ENCODE data around the gene SCUBE2.
"Not testable (repeated sequence)": the region's sequence is repeated elsewhere in the genome, so short reads cannot be mapped to it uniquely, and the experiment has no call there.

Gene SCUBE2

GRCh38 chr11:9121469-9121796 lies 30.0 kb upstream of the SCUBE2 start:
- Mint-ChIP-seq H3K9me3 (no peaks in the 10 kb centered on the region), H3K36me3 (ENCODE audit: low read depth) (no peaks in the 10 kb centered on the region), H3K27ac (no peak overlapping the region), H3K4me3 (no peak overlapping the region), H3K27me3 (no peaks in the 10 kb centered on the region), H3K4me1 (ENCODE audit: low read depth) (peaks cover 3% of the 10 kb centered on the region)

DNA sequence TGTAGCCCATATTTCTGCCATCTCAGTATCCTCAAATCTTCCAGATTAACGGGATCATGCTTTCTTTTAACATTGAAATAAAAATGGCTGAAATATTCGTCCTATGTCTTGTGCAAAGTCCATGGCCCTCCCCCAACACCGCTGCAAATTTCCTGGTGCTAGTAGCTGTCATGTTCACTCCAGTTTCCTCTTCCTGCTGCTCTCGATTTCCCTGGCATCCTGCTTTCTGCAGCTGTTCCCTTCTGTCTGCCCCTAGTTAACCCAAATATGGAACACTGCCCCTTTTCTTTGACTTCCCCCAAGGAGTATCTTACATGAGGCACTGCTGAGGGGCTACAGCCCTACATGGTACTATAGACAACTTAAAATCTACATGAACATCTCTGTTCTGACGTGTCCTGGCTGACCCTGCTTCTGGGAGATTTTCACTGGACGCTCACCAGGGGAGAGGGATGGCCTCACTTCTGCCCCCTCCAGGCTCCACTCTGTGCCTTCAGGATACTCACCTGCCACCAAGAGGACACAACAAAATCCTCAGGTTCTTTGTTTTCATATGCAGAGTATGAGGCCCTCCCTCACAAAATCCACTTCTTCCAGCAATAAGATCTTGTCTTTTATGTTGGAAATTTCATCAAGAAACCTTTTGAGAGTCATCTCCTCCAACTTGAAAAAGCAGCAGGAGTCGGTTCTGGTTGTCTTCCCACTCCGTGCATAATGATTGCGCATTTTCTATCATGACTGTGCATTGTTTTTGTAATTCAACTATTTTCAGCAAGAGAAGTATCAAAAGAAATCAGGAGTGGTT lies 29.5 kb upstream of the SCUBE2 start:
- Mint-ChIP-seq H3K36me3 (ENCODE audit: low read depth) (no peaks in the 10 kb centered on the region), H3K9me3 (no peaks in the 10 kb centered on the region), H3K27me3 (no peaks in the 10 kb centered on the region), H3K4me3 (no peak overlapping the region), H3K4me1 (ENCODE audit: low read depth) (peaks cover 3% of the 10 kb centered on the region), H3K27ac (no peak overlapping the region)

- Mint-ChIP-seq H3K9me3 (no peaks in the 10 kb centered on the region), H3K27ac (no peak overlapping the region), H3K4me1 (ENCODE audit: low read depth) (peaks cover 3% of the 10 kb centered on the region), H3K27me3 (no peaks in the 10 kb centered on the region), H3K36me3 (ENCODE audit: low read depth) (peaks cover 2% of the 10 kb centered on the region), H3K4me3 (no peak overlapping the region)
Measured at GRCh38 chr11:9118277-9118676, 26.9 kb upstream of the SCUBE2 start.

- Mint-ChIP-seq H3K36me3 (ENCODE audit: low read depth) (peaks cover 12% of the 10 kb centered on the region), H3K27me3 (peaks cover 6% of the 10 kb centered on the region), H3K27ac (no peak overlapping the region), H3K9me3 (peaks cover 13% of the 10 kb centered on the region), H3K4me1 (ENCODE audit: low read depth) (no peaks in the 10 kb centered on the region), H3K4me3 (no peak overlapping the region)
Measured at GRCh38 chr11:9112075-9112474, 20.7 kb upstream of the SCUBE2 start.

GRCh38 chr11:9109858-9110731 lies 18.7 kb upstream of the SCUBE2 start:
- Mint-ChIP-seq H3K27ac (no peak overlapping the region), H3K36me3 (ENCODE audit: low read depth) (peaks cover 12% of the 10 kb centered on the region), H3K27me3 (peaks cover 10% of the 10 kb centered on the region), H3K9me3 (peaks cover 13% of the 10 kb centered on the region), H3K4me3 (no peak overlapping the region), H3K4me1 (ENCODE audit: low read depth) (no peaks in the 10 kb centered on the region)

DNA sequence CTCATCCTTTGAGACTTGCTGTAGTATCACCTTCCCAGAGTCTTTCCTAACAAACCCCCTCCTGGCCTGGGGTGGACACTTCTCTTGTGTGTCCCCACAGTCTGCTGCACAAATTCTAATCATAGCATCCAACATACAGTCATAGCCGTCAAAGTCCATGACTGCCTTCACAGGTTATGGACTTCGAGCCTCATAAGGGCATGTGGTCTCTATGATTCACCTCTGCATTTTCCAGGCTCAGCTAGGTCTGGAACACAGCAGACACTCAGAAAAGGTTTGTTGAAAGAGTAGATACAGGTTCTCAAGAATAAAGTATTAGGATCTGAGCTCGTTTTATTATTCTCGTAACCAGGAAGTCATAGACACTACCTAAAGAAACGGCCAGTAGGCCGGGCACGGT lies 13.2 kb upstream of the SCUBE2 start:
- no peaks in the 10 kb centered on the region for H3K9me3 Mint-ChIP-seq
- H3K27ac Mint-ChIP-seq, result no peak overlapping the region
- no peak overlapping the region for H3K4me3 Mint-ChIP-seq
- H3K4me1 Mint-ChIP-seq (ENCODE audit: low read depth), result no peaks in the 10 kb centered on the region
- peaks cover 11% of the 10 kb centered on the region for H3K27me3 Mint-ChIP-seq
- H3K36me3 Mint-ChIP-seq (ENCODE audit: low read depth), result no peaks in the 10 kb centered on the region

DNA sequence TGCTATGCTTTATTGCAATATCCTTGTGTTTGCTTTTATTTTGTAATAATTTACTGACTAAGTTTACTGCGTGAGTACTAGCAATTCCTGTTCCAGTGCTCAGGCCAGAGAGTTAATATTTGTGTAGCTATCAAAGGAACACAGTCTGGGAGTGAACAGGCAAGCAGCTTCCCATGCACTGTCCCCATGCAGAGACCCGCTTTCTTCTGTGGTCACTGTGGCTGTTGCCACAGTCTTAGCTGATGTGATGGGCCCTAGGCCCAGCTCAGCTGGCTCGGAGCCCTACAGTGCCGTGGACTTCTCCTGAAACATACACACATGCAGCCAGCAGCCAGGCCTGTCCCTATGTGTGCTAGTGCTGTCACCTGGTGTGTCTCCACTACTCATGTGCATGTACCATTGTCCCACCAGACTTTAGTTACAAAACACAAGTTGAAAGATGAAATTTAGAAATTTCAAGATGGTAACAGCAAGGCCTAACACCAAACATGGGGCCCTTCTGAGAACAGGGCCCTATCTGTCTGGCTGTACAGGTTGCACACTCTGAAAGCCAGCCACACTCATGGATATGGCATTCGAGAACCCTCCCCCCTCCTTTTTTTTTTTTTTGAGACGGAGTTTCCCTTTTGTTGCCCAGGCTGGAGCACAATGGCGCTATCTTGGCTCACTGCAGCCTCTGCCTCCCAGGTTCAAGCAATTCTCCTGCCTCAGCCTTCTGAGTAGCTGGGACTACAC lies 12.3 kb upstream of the SCUBE2 start:
- H3K27ac Mint-ChIP-seq, result no peak overlapping the region
- H3K4me3 Mint-ChIP-seq, result no peak overlapping the region
- no peaks in the 10 kb centered on the region for H3K36me3 Mint-ChIP-seq (ENCODE audit: low read depth)
- H3K27me3 Mint-ChIP-seq, result peaks cover 15% of the 10 kb centered on the region
- no peaks in the 10 kb centered on the region for H3K9me3 Mint-ChIP-seq
- no peaks in the 10 kb centered on the region for H3K4me1 Mint-ChIP-seq (ENCODE audit: low read depth)

- H3K27me3 Mint-ChIP-seq, result peaks cover 17% of the 10 kb centered on the region
- H3K4me1 Mint-ChIP-seq (ENCODE audit: low read depth), result no peaks in the 10 kb centered on the region
- H3K4me3 Mint-ChIP-seq, result no peak overlapping the region
- no peaks in the 10 kb centered on the region for H3K9me3 Mint-ChIP-seq
- no peak overlapping the region for H3K27ac Mint-ChIP-seq
- H3K36me3 Mint-ChIP-seq (ENCODE audit: low read depth), result no peaks in the 10 kb centered on the region
Measured at GRCh38 chr11:9099617-9100016, 8.2 kb upstream of the SCUBE2 start.

DNA sequence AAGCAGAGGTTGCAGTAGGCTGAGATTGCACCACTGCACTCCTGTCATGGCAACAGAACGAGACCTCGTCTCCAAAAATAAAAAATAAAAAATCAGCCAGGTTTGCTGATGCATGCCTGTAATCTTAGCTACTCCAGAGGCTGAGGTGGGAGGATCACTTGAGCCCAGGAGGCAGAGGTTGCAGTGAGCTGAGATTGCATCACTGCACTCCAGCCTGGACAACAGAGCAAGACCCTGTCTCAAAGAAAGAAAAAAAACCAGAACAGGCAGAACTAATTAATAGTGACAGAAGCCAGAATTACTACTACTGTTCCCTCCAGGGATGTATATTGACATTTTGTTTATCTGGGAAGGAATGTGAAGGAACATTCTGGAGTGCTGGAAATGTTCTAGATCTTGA lies 7.1 kb upstream of the SCUBE2 start:
- not testable (repeated sequence) for H3K4me3 Mint-ChIP-seq; H3K36me3 Mint-ChIP-seq (ENCODE audit: low read depth); H3K4me1 Mint-ChIP-seq (ENCODE audit: low read depth); H3K9me3 Mint-ChIP-seq; H3K27ac Mint-ChIP-seq
- H3K27me3 Mint-ChIP-seq, result peaks cover 21% of the 10 kb centered on the region

GRCh38 chr11:9097186-9097943 lies 6.0 kb upstream of the SCUBE2 start:
- not testable (repeated sequence) for H3K27ac Mint-ChIP-seq; H3K36me3 Mint-ChIP-seq (ENCODE audit: low read depth)
- peaks cover 32% of the 10 kb centered on the region for H3K27me3 Mint-ChIP-seq

DNA sequence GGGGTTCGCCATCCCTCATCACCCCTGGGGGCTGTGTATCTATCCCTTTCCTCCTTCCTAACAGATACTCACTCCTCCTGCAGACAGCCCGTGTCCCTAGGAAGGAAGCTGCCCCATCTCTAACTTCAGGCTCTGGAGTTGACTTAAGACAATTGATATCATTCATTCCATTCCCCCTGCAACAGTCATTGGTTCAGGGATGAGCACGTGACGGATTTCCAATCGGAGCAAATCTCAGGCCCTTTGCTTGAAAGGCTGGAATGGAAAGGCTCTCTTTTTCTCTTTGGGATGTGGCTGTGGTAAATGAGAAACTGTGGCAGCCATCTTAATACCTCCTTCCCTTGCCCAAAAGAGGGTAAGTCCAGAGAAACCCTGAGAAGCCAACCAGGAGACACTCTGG lies 5.0 kb upstream of the SCUBE2 start:
- no peak overlapping the region for H3K4me3 Mint-ChIP-seq
- H3K27ac Mint-ChIP-seq, result no peak overlapping the region
- no peaks in the 10 kb centered on the region for H3K9me3 Mint-ChIP-seq
- H3K4me1 Mint-ChIP-seq (ENCODE audit: low read depth), result peaks cover 4% of the 10 kb centered on the region
- no peaks in the 10 kb centered on the region for H3K36me3 Mint-ChIP-seq (ENCODE audit: low read depth)
- H3K27me3 Mint-ChIP-seq, result peaks cover 35% of the 10 kb centered on the region

More at GRCh38 chr11:9097186-9097943, 6.0 kb upstream of the SCUBE2 start:
- not testable (repeated sequence) for H3K4me3 Mint-ChIP-seq; H3K9me3 Mint-ChIP-seq; H3K4me1 Mint-ChIP-seq (ENCODE audit: low read depth)

GRCh38 chr11:9095421-9095820 lies 4.0 kb upstream of the SCUBE2 start:
- no peak overlapping the region for H3K27ac Mint-ChIP-seq
- H3K4me3 Mint-ChIP-seq, result no peak overlapping the region
- no peaks in the 10 kb centered on the region for H3K9me3 Mint-ChIP-seq
- H3K4me1 Mint-ChIP-seq (ENCODE audit: low read depth), result peaks cover 4% of the 10 kb centered on the region
- H3K36me3 Mint-ChIP-seq (ENCODE audit: low read depth), result no peaks in the 10 kb centered on the region
- H3K27me3 Mint-ChIP-seq, result peaks cover 39% of the 10 kb centered on the region

DNA sequence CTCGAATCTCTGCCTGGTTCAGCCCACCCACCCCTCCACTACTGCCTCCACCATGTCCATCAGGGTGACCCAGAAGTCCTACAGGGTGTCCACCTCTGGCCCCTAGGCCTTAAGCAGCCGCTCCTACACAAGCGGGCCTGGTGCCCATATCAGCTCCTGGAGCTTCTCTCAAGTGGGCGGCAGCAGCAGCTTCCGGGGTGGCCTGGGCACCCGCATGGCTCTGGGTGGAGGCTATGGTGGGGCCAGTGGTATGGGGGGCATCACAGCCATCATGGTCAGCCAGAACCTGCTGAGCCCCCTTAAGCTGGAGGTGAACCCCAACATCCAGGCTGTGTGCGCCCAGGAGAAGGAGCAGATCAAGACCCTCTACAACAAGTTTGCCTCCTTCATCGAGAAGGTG lies 3.0 kb upstream of the SCUBE2 start:
- H3K27me3 Mint-ChIP-seq, result peaks cover 45% of the 10 kb centered on the region
- no peak overlapping the region for H3K27ac Mint-ChIP-seq
- no peak overlapping the region for H3K4me3 Mint-ChIP-seq
- no peaks in the 10 kb centered on the region for H3K36me3 Mint-ChIP-seq (ENCODE audit: low read depth)
- H3K9me3 Mint-ChIP-seq, result no peaks in the 10 kb centered on the region
- peaks cover 4% of the 10 kb centered on the region for H3K4me1 Mint-ChIP-seq (ENCODE audit: low read depth)

GRCh38 chr11:9092853-9093778 lies 1.7 kb upstream of the SCUBE2 start:
- peak overlapping the region; percentile 6 for H3K4me3 Mint-ChIP-seq
- H3K27ac Mint-ChIP-seq, result no peak overlapping the region
- no peaks in the 10 kb centered on the region for H3K9me3 Mint-ChIP-seq
- H3K4me1 Mint-ChIP-seq (ENCODE audit: low read depth), result peaks cover 4% of the 10 kb centered on the region
- no peaks in the 10 kb centered on the region for H3K36me3 Mint-ChIP-seq (ENCODE audit: low read depth)
- H3K27me3 Mint-ChIP-seq, result peaks cover 56% of the 10 kb centered on the region

All from stimulated activated naive CD8-positive, alpha-beta T cell treated with anti-CD3 and anti-CD28 coated beads, Interleukin-15, Interleukin-2, amounts not matched to agents 100 ng/mL and 50 ng/mL, for 24 hours (primary cell).